DOHH2 (cell line): ENCODE measurements around the gene VPS37C.

Experiments
- EZH2phosphoT487 ChIP-seq: fragments of 200-600 bp; sonication (generic); IDR thresholded peaks from 2 replicates; pipeline ENCODE4 v1.6.1; 2017; ENCODE audit warnings: borderline replicate concordance, mild to moderate bottlenecking, antibody characterized with exemption, low read length, moderate library complexity, mixed read lengths
- TF ChIP-seq, protein P1 (sequence below): fragments of 200-600 bp; sonication (generic); IDR thresholded peaks from one replicate; pipeline ENCODE4 v1.5.1; 2014; ENCODE audit warnings: antibody characterized with exemption, mild to moderate bottlenecking, low read depth, low read length; ENCODE audit not compliant: poor library complexity, severe bottlenecking

DNA sequence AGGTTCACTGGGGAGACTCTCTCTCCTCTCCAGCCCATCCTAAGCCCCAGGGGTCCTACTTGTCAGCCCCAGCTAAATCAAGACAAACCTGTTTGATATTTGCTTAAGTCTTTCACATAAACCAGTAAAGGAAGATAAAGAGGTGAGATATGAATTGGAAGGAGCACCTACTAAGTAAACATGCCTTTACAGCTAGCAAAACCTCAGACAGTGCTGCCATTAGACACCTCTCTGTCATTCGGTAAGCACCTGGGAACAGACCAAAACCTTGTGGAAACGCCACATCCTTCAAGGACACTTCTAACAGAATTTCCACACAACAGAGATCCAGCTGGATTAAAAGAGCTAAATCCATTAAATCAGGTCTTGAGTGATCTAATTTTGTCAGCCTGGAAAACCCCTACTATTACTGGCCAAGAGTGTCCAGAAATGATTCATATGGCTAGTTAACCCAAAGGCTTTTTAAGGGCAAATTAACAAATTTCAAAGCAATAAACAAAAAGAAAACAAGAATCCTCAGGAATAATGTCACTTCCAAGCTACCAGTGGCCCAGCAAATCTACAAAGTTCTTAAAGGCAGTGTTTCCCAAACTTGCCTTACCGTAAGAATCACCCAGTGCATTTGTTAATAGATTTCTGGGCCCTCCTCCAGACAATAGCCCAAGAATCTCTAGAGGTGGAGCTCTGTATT, 2.4 kb downstream of the VPS37C start:
- TF ChIP-seq, protein P1, sequence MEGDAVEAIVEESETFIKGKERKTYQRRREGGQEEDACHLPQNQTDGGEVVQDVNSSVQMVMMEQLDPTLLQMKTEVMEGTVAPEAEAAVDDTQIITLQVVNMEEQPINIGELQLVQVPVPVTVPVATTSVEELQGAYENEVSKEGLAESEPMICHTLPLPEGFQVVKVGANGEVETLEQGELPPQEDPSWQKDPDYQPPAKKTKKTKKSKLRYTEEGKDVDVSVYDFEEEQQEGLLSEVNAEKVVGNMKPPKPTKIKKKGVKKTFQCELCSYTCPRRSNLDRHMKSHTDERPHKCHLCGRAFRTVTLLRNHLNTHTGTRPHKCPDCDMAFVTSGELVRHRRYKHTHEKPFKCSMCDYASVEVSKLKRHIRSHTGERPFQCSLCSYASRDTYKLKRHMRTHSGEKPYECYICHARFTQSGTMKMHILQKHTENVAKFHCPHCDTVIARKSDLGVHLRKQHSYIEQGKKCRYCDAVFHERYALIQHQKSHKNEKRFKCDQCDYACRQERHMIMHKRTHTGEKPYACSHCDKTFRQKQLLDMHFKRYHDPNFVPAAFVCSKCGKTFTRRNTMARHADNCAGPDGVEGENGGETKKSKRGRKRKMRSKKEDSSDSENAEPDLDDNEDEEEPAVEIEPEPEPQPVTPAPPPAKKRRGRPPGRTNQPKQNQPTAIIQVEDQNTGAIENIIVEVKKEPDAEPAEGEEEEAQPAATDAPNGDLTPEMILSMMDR, result no peak
- TF ChIP-seq EZH2phosphoT487, result no peak
